GM12874 (cell line): Measurements from ENCODE around the gene PTPN3.

Experiments
- CTCF ChIP-seq: IDR thresholded peaks from 2 replicates; pipeline ENCODE4 v1.5.1; 2011; ENCODE audit warnings: low read depth, mild to moderate bottlenecking, control low read depth, low read length, moderate library complexity; ENCODE audit not compliant: insufficient read depth

Gene PTPN3

DNA sequence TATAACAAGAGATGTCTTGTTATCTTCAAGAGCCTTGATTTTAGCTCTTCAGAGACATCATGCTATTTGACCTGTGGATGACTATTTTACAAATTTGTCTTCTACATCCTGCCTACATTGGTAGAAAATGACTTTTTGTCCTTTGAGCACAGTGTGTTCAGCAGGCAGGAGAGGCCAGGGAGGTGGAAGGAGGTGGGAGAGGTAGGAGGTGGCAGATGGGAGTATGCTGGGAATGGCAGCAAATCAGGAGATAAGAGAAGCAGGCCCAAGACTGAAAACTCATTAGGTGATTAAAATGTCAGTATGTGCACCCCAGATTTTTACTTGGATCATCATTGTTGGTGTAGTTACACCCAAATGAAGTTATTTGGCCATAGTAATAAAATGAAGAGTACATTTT lies 44.1 kb downstream of the PTPN3 start:
- TF ChIP-seq CTCF, result no peak

- no peak for TF ChIP-seq CTCF
Measured at GRCh38 chr9:109453210-109453842, 44.8 kb downstream of the PTPN3 start.

GRCh38 chr9:109452761-109453160 lies 45.3 kb downstream of the PTPN3 start:
- no peak for TF ChIP-seq CTCF

DNA sequence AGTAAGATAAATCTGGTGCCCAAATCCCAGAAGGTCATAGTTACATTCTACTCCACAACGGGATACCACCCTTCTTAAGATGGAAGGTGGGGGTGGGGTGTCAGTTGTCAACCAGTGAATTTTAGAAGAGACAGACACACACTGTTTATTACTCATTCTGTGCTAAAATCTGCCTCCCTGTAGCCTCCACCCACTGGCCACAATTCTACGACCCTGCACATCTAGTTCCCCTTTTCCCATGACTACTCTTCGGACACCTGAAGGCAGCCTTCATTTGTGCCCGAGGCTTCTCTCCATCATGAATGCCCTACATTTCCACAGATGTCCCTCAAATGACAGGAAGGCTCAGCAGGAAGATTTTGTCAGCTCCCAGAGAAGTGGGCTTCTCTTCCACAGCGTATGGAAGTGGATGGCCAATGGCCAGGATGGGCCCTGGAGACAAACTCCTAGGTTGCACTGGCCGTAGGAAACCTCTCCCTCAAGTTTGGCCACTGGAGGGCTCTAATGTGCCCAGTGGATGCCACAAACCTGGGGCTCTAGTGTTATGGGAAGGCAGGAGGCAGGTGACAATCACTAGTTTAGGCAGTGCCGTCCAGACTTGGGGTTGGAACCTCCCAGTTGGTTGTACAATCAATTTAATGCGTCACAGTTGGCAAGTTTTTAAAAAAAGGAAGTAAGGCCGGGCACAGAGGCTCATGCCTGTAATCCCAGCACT lies 46.6 kb downstream of the PTPN3 start:
- TF ChIP-seq CTCF, result peak; percentile 19; the same call in 1 of the 2 replicates

DNA sequence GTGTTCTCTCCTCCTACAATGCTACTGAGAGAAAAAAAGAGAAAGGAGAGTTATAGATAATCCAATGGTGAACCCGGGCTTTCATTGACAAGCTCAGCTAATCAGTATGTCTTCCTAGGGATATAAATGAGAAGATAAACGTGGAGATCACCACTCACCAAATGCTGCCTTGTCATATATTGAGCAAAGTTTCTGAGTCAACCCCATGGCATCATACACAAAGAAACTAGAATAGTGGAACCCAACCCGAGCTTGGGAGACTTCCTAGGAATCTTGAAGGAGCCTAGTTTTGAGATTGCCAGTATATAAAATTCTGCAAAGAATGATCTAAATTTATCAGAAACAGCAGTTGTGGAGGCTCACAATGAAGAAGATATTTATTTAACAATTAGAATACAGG lies 47.8 kb downstream of the PTPN3 start:
- no peak for TF ChIP-seq CTCF

GRCh38 chr9:109449036-109449798 lies 48.9 kb downstream of the PTPN3 start:
- TF ChIP-seq CTCF, result no peak

DNA sequence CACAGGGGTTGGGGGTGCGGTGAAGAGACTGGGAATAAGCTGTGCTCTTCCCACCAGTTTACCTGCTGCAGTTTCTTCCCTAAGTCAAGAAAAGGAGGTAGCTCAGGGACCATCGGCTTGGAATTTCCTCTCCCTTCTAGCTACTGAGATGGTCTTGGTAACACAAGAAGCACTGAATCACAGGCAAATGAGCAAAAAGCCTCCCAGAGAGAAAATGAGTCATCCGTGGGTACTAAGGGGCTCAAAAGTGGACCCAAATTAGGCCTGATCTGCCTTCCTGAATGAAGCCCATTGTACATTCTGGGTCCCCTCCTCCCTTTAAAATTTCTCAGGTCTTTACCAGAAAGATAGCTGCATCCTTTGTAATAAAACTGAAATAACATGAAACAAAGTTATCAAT lies 49.9 kb downstream of the PTPN3 start:
- no peak for TF ChIP-seq CTCF
